Tibial artery (tissue), 4 donors: Measurements from ENCODE around the gene MROH8.

Source experiments
- DNase-seq, 2 donors: peaks; one replicate each; pipeline ENCODE4 v3.0.0-alpha.2; 2019
- H3K27ac ChIP-seq, 2 donors: fragments of 200-600 bp; sonication (generic) in 1 of 2; 1 replicate in 1 of 2; 2 replicates in 1 of 2; pipeline ENCODE4 v1.5.1; 2018 to 2019; ENCODE audit warnings: mild to moderate bottlenecking in 1 of 2
- H3K27me3 ChIP-seq, 2 donors: fragments of 200-600 bp; sonication (generic) in 1 of 2; one replicate each; pipeline versions ENCODE4 v1.5.1 to v1.6.0; 2016 to 2019
- H3K36me3 ChIP-seq, 3 donors: fragments of 200-600 bp; sonication (generic) in 2 of 3; one replicate each; pipeline ENCODE4 v1.5.1; 2016 to 2019; ENCODE audit warnings: mild to moderate bottlenecking in 2 of 3
- H3K4me1 ChIP-seq, 4 donors: fragments of 200-600 bp; sonication (generic) in 2 of 4; 1 replicate in 3 of 4; 2 replicates in 1 of 4; pipeline ENCODE4 v1.5.1; 2016 to 2019
- H3K4me3 ChIP-seq, 2 donors: fragments of 200-600 bp; sonication (generic) in 1 of 2; 1 replicate in 1 of 2; 2 replicates in 1 of 2; pipeline ENCODE4 v1.5.1; 2018 to 2019; ENCODE audit warnings: mild to moderate bottlenecking in 2 of 2
- H3K9me3 ChIP-seq, 3 donors: fragments of 200-600 bp; sonication (generic) in 1 of 3; one replicate each; pipeline ENCODE4 v1.5.1; 2016 to 2019
- CTCF ChIP-seq, 2 experiments: fragments of 200-600 bp in 1 of 2; fragments of 450-650 bp in 1 of 2; IDR thresholded peaks; one replicate each; pipeline ENCODE4 v1.5.1; 2017 to 2019; ENCODE audit warnings: antibody characterized with exemption in 2 of 2, mild to moderate bottlenecking in 1 of 2, moderate library complexity in 1 of 2
- intact Hi-C: fragments of 100-400 bp; cut with DNase I; formaldehyde crosslinking; loops from one replicate; pipeline ENCODE4 v1.15.0; 2023; ENCODE audit warnings: low total_unique reads

MROH8 gene

GRCh38 chr20:37090407-37090806 lies 88.9 kb downstream of the MROH8 start:
- Histone ChIP-seq H3K9me3 (no peaks in the 10 kb centered on the region), H3K4me3 (no peak overlapping the region), H3K27ac (no peak overlapping the region), H3K36me3 (peaks cover 0 to 24% (median 5%) of the 10 kb centered on the region in 3 donors), H3K27me3 (no peaks in the 10 kb centered on the region), H3K4me1 (peaks cover 0 to 11% (median 8%) of the 10 kb centered on the region in 4 donors)
- intact Hi-C loops, result no loop called here
- no peak for TF ChIP-seq CTCF (IDR thresholded peaks at IDR 0.05)
- no peak for DNase-seq

GRCh38 chr20:37081717-37082289 lies 97.5 kb downstream of the MROH8 start:
- Histone ChIP-seq H3K27ac (no peak overlapping the region), H3K4me3 (no peak overlapping the region), H3K36me3 (peaks cover 5 to 25% (median 11%) of the 10 kb centered on the region in 3 donors), H3K4me1 (no peaks in the 10 kb centered on the region), H3K9me3 (no peaks in the 10 kb centered on the region), H3K27me3 (no peaks in the 10 kb centered on the region)
- intact Hi-C loops, result no loop called here
- TF ChIP-seq CTCF (IDR thresholded peaks at IDR 0.05), result peak in 1 of 2 experiments; percentile 5
- DNase-seq, result peak in 1 of 2 donors; percentile 31

- no peaks in the 10 kb centered on the region for H3K4me1 ChIP-seq
- intact Hi-C loops, result no loop called here
- DNase-seq, result no peak
- H3K27me3 ChIP-seq, result no peaks in the 10 kb centered on the region
- TF ChIP-seq CTCF (IDR thresholded peaks at IDR 0.05), result no peak
- no peaks in the 10 kb centered on the region for H3K9me3 ChIP-seq
- H3K36me3 ChIP-seq, result peaks cover 0 to 15% (median 7%) of the 10 kb centered on the region in 3 donors
- H3K27ac ChIP-seq, result no peak overlapping the region
- no peak overlapping the region for H3K4me3 ChIP-seq
Observed at GRCh38 chr20:37077009-37077408, 102.3 kb downstream of the MROH8 start.

- no peak for TF ChIP-seq CTCF (IDR thresholded peaks at IDR 0.05)
- intact Hi-C loops, result no loop called here
- H3K4me3 ChIP-seq, result no peak overlapping the region
- H3K9me3 ChIP-seq, result no peaks in the 10 kb centered on the region
- H3K27ac ChIP-seq, result no peak overlapping the region
- no peak for DNase-seq
- peaks cover 0 to 15% (median 0%) of the 10 kb centered on the region in 3 donors for H3K36me3 ChIP-seq
- H3K27me3 ChIP-seq, result no peaks in the 10 kb centered on the region
- no peaks in the 10 kb centered on the region for H3K4me1 ChIP-seq
Observed at GRCh38 chr20:37075932-37076685, 103.2 kb downstream of the MROH8 start.

- no peak for DNase-seq
- no peaks in the 10 kb centered on the region for H3K4me1 ChIP-seq
- no peak overlapping the region for H3K27ac ChIP-seq
- no peaks in the 10 kb centered on the region for H3K9me3 ChIP-seq
- no peak overlapping the region for H3K4me3 ChIP-seq
- no peak for TF ChIP-seq CTCF (IDR thresholded peaks at IDR 0.05)
- intact Hi-C loops, result no loop called here
- peaks cover 0 to 10% (median 0%) of the 10 kb centered on the region in 3 donors for H3K36me3 ChIP-seq
- no peaks in the 10 kb centered on the region for H3K27me3 ChIP-seq
Observed at GRCh38 chr20:37072293-37073196, 106.8 kb downstream of the MROH8 start.
